IgD-negative memory B cell (primary cell): ENCODE results near the gene TNPO1. TPM values are rescaled to one million over a fixed set of nuclear protein-coding genes. Genes with fewer than 3 reads are reported as not detected.

Experiments used
- H3K27ac Mint-ChIP-seq, 3 donors: one replicate each; pipeline ENCODE4 v1.8.0; 2020 to 2022; ENCODE audit warnings: mild to moderate bottlenecking in 3 of 3, mixed read lengths in 3 of 3, moderate library complexity in 1 of 3
- H3K27me3 Mint-ChIP-seq: one replicate; pipeline ENCODE4 v1.8.0; 2021; ENCODE audit warnings: mixed read lengths
- H3K36me3 Mint-ChIP-seq: one replicate; pipeline ENCODE4 v1.8.0; 2020; ENCODE audit warnings: mild to moderate bottlenecking, mixed read lengths
- H3K4me1 Mint-ChIP-seq, 3 donors: one replicate each; pipeline ENCODE4 v1.8.0; 2020 to 2022; ENCODE audit warnings: mixed read lengths in 3 of 3, mild to moderate bottlenecking in 1 of 3
- H3K4me3 Mint-ChIP-seq, 4 donors: one replicate each; pipeline ENCODE4 v1.8.0; 2020 to 2022; ENCODE audit warnings: mild to moderate bottlenecking in 4 of 4, mixed read lengths in 4 of 4, moderate library complexity in 3 of 4
- H3K9me3 Mint-ChIP-seq, 3 donors: one replicate each; pipeline ENCODE4 v1.8.0; 2020 to 2021; ENCODE audit warnings: mixed read lengths in 3 of 3, mild to moderate bottlenecking in 1 of 3
- polyA plus RNA-seq: library from polyadenylated mRNA; unstranded; fragments of 300-500 nt; fragmentation: Illumina TruSeq; gene quantifications from one replicate; pipeline ENCODE4 v1.2.3, GENCODE V29; 2021

Gene TNPO1
- polyA plus RNA-seq, 1 donor from 2014 or later = 40.9 TPM

GRCh38 chr5:72951671-72952468 is 135.4 kb downstream of the TNPO1 start:
- Mint-ChIP-seq H3K36me3 (no peaks in the 10 kb centered on the region), H3K27ac (no peak overlapping the region), H3K4me3 (peak overlapping the region in 2 of 4 donors; percentile 24 to 37), H3K4me1 (peaks cover 6 to 12% (median 8%) of the 10 kb centered on the region in 3 donors), H3K9me3 (no peaks in the 10 kb centered on the region), H3K27me3 (peaks cover 17% of the 10 kb centered on the region)

DNA sequence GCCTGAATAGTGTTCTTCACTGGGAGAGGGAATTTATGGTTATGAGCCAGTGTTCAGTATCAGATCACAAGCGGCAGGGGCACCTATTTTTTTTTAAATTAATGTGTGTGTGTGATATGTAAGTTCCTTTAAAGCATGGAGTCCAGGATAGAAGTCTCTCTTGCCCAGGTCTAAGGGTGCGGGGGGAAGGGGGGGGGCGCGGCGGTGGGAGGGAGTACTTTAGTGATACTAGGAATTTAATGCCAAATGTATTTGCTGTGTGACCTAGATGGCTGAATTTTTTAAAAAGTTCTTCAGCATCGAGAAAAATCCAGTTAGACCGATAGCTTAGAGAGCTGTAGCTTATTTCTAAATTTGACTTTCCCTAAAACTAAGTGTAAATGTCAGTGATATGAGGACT is 137.9 kb downstream of the TNPO1 start:
- no peak overlapping the region for H3K27ac Mint-ChIP-seq
- peaks cover 21% of the 10 kb centered on the region for H3K27me3 Mint-ChIP-seq
- peaks cover 11 to 16% (median 14%) of the 10 kb centered on the region in 3 donors for H3K4me1 Mint-ChIP-seq
- H3K4me3 Mint-ChIP-seq = peak overlapping the region in 3 of 4 donors; percentile 91 to 98 (median 93)
- H3K36me3 Mint-ChIP-seq = no peaks in the 10 kb centered on the region
- H3K9me3 Mint-ChIP-seq = no peaks in the 10 kb centered on the region

- Mint-ChIP-seq H3K4me3 (peak overlapping the region; percentile 91 to 98 (median 94)), H3K9me3 (no peaks in the 10 kb centered on the region), H3K27ac (peak overlapping the region; percentile 73 to 95 (median 87)), H3K27me3 (peaks cover 21% of the 10 kb centered on the region), H3K4me1 (peaks cover 11 to 16% (median 14%) of the 10 kb centered on the region in 3 donors), H3K36me3 (peaks cover 1% of the 10 kb centered on the region)
Observed at GRCh38 chr5:72955143-72955767, 138.8 kb downstream of the TNPO1 start.

- no peaks in the 10 kb centered on the region for H3K9me3 Mint-ChIP-seq
- peaks cover 21% of the 10 kb centered on the region for H3K27me3 Mint-ChIP-seq
- H3K4me3 Mint-ChIP-seq = peak within 1 kb of the TSS; percentile 91 to 98 (median 94)
- H3K4me1 Mint-ChIP-seq = peaks cover 11 to 16% (median 14%) of the 10 kb centered on the region in 3 donors
- peak within 1 kb of the TSS; percentile 73 to 97 (median 95) for H3K27ac Mint-ChIP-seq
- peaks cover 1% of the 10 kb centered on the region for H3K36me3 Mint-ChIP-seq
Observed at GRCh38 chr5:72955768-72956323, 139.4 kb downstream of the TNPO1 start, which contains the start of gene FCHO2. Gene FCHO2, plus strand, starts transcription at chr5:72956041. Its CDS starts 56 bp downstream, at chr5:72956097.

DNA sequence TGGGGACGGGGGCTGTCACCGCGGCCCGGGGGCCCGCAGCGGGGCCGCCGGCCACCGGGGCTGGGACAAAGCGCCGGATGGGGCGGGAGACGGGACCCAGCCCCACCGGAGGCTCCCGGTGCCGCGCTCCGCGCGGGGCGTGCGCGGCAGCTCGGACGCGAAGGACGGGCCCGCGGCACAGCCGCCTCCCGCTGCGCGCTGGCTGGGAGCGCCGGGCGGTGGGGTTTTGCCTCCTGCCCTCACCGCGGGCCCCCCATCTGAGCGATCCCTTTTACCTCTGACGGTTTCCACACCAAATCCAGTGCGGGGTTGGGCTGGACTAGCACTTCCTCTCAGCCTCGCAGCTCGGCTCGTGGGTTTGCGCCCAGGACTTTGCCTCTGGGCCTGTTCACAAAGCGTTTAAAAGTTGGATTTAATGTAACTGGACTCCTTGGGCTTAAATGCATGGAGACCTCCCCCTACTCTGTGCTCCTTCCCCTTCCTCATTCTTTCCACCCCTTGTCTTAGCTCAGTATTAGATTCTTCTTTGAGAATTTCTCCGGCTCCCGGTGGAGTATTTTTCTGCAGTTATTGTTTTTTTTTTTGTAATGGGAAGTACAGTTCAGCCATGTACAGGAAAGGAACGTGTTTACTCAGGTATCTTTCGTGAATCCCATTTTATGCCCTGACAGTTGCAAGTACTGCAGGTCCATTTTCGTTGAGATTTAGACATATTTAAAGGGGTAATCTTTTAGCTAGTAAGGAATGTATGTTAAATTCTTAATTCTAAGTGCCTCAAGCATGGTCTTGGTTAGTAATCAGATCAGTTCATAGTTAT is 140.1 kb downstream of the TNPO1 start:
- H3K36me3 Mint-ChIP-seq = peaks cover 1% of the 10 kb centered on the region
- H3K4me3 Mint-ChIP-seq = peak overlapping the region; percentile 81 to 95 (median 88)
- H3K4me1 Mint-ChIP-seq = peaks cover 11 to 16% (median 14%) of the 10 kb centered on the region in 3 donors
- peaks cover 20% of the 10 kb centered on the region for H3K27me3 Mint-ChIP-seq
- H3K9me3 Mint-ChIP-seq = no peaks in the 10 kb centered on the region
- peak overlapping the region; percentile 59 to 97 (median 65) for H3K27ac Mint-ChIP-seq

GRCh38 chr5:72957337-72957736 is 140.9 kb downstream of the TNPO1 start:
- Mint-ChIP-seq H3K27me3 (peaks cover 20% of the 10 kb centered on the region), H3K27ac (peak overlapping the region in 2 of 3 donors; percentile 59 to 97), H3K36me3 (peaks cover 1% of the 10 kb centered on the region), H3K4me3 (peak overlapping the region in 3 of 4 donors; percentile 81 to 95 (median 89)), H3K4me1 (peaks cover 11 to 14% (median 11%) of the 10 kb centered on the region in 3 donors), H3K9me3 (no peaks in the 10 kb centered on the region)

GRCh38 chr5:72959257-72959656 is 142.8 kb downstream of the TNPO1 start:
- Mint-ChIP-seq H3K36me3 (peaks cover 1% of the 10 kb centered on the region), H3K4me3 (no peak overlapping the region), H3K4me1 (peaks cover 9 to 14% (median 11%) of the 10 kb centered on the region in 3 donors), H3K27ac (no peak overlapping the region), H3K27me3 (peaks cover 12% of the 10 kb centered on the region), H3K9me3 (no peaks in the 10 kb centered on the region)

Other genes starting within 250 kb of the TNPO1 start
- 1.3 TPM for gene FCHO2, start 139.4 kb downstream of the TNPO1 start, polyA plus RNA-seq